ENCODE data around the gene GHITM. TPM values are rescaled to one million over a fixed set of nuclear protein-coding genes. Genes with fewer than 3 reads are reported as not detected.

The GHITM gene
- total RNA-seq, 1 experiment from 2014 or later = 156 TPM

- Histone ChIP-seq H3K9me2 (ENCODE audit: insufficient read depth) (no peaks in the 10 kb centered on the region), H3K79me2 (ENCODE audit: insufficient read depth, low read length) (no peaks in the 10 kb centered on the region), H4K20me1 (ENCODE audit: insufficient read depth) (no peaks in the 10 kb centered on the region), H2AFZ (ENCODE audit: low read depth, low read length, poor library complexity, severe bottlenecking) (no peak overlapping the region), H3K4me1 (ENCODE audit: control insufficient read depth in 1 of 2, insufficient read depth in 2 of 2, low read length in 2 of 2) (no peaks in the 10 kb centered on the region), H3K4me3 (replicated peaks in 1 of 2; ENCODE audit: low read depth in 1 of 2, low read length in 2 of 2) (no peak overlapping the region), H3K4me2 (ENCODE audit: low read length) (no peak overlapping the region), H3K27ac (ENCODE audit: low read depth, low read length) (no peak overlapping the region), H3K27me3 (ENCODE audit: insufficient read depth, low read length) (no peaks in the 10 kb centered on the region), H3K36me3 (ENCODE audit: control insufficient read depth in 1 of 2, insufficient read depth in 2 of 2, low read length in 2 of 2) (no peaks in the 10 kb centered on the region), H3K9ac (ENCODE audit: low read length) (no peak overlapping the region), H3K9me3 (ENCODE audit: control insufficient read depth in 1 of 2, insufficient read depth in 1 of 2, low read depth in 1 of 2, low read length in 2 of 2) (no peaks in the 10 kb centered on the region)
- ATAC-seq (no peak), DNase-seq (ENCODE audit: low read depth, low spot score) (no peak)
- POLR2A ChIA-PET = no interaction called here
- no TSS peak for BruUV-seq (replicated peaks)
- intact Hi-C loops (cut with micrococcal nuclease) = no loop called here
- TF ChIP-seq MAX (IDR thresholded peaks at IDR 0.05) = no peak
- no peak for TF ChIP-seq ELF1 (IDR thresholded peaks at IDR 0.05; ENCODE audit: borderline replicate concordance, low read depth)
- TF ChIP-seq CBX3 (IDR thresholded peaks at IDR 0.05; ENCODE audit: low read depth) = no peak
- TF ChIP-seq ATF3 (IDR thresholded peaks at IDR 0.05) = no peak
- no peak for TF ChIP-seq EZH2 (IDR thresholded peaks at IDR 0.05)
- TF ChIP-seq TCF7L2 (IDR thresholded peaks at IDR 0.05; ENCODE audit: borderline replicate concordance, extremely low read depth, insufficient read depth, insufficient read length) = no peak
- TF ChIP-seq, protein P1, sequence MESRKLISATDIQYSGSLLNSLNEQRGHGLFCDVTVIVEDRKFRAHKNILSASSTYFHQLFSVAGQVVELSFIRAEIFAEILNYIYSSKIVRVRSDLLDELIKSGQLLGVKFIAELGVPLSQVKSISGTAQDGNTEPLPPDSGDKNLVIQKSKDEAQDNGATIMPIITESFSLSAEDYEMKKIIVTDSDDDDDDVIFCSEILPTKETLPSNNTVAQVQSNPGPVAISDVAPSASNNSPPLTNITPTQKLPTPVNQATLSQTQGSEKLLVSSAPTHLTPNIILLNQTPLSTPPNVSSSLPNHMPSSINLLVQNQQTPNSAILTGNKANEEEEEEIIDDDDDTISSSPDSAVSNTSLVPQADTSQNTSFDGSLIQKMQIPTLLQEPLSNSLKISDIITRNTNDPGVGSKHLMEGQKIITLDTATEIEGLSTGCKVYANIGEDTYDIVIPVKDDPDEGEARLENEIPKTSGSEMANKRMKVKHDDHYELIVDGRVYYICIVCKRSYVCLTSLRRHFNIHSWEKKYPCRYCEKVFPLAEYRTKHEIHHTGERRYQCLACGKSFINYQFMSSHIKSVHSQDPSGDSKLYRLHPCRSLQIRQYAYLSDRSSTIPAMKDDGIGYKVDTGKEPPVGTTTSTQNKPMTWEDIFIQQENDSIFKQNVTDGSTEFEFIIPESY (IDR thresholded peaks at IDR 0.05; ENCODE audit: extremely low read depth, insufficient replicate concordance, low read length) = no peak
- TF ChIP-seq RAD21 (IDR thresholded peaks at IDR 0.05; ENCODE audit: low read depth) = no peak
- no peak for TF ChIP-seq JUND (IDR thresholded peaks at IDR 0.05)
- no peak for TF ChIP-seq SP1 (IDR thresholded peaks at IDR 0.05; ENCODE audit: low read depth)
- no peak for TF ChIP-seq ZNF274 (IDR thresholded peaks at IDR 0.05; ENCODE audit: low read depth, low read length)
- no peak for TF ChIP-seq POLR2AphosphoS5 (IDR thresholded peaks at IDR 0.05; ENCODE audit: low read depth, low read length)
- no peak for TF ChIP-seq EZH2phosphoT487 (IDR thresholded peaks at IDR 0.05; ENCODE audit: borderline replicate concordance)
- no peak for TF ChIP-seq SIN3A (IDR thresholded peaks at IDR 0.05; ENCODE audit: low read depth)
- no peak for TF ChIP-seq POLR2A (IDR thresholded peaks at IDR 0.05; ENCODE audit: borderline replicate concordance, extremely low read depth, insufficient read depth, insufficient read length)
- no peak for TF ChIP-seq EGR1 (IDR thresholded peaks at IDR 0.05; ENCODE audit: low read depth)
- RAD21 ChIA-PET (ENCODE audit: low non-redundant PET in 1 of 2, low total read pairs in 2 of 2, uncharacterized antibody in 2 of 2, unreplicated experiment in 2 of 2) = no interaction called here
- CTCF ChIA-PET = no interaction called here
Observed at GRCh38 chr10:84172467-84173356, 33.4 kb downstream of the GHITM start.
